ENCODE results near the gene ZNF444.

DNA sequence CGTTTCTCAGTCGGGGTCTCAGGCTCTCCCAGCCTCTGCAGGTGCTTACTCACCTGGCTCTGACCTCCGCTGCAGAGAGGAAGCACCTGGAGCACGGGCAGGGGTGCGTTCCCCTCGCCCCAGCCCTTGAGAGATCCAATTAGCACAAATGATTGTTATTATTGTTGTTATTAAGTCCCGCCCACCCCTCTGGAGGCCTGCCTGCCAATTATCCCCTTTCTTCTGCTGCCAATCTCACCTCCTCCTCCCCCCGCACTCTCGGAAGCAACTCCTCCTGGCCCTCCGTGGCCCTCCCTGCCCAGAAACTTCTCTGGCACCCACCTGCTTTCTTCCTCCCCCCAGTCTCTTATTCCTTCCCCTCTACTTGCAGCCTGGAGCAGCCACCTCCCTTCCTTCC lies 28.8 kb upstream of the ZNF444 start:
- TF ChIP-seq, protein P1, sequence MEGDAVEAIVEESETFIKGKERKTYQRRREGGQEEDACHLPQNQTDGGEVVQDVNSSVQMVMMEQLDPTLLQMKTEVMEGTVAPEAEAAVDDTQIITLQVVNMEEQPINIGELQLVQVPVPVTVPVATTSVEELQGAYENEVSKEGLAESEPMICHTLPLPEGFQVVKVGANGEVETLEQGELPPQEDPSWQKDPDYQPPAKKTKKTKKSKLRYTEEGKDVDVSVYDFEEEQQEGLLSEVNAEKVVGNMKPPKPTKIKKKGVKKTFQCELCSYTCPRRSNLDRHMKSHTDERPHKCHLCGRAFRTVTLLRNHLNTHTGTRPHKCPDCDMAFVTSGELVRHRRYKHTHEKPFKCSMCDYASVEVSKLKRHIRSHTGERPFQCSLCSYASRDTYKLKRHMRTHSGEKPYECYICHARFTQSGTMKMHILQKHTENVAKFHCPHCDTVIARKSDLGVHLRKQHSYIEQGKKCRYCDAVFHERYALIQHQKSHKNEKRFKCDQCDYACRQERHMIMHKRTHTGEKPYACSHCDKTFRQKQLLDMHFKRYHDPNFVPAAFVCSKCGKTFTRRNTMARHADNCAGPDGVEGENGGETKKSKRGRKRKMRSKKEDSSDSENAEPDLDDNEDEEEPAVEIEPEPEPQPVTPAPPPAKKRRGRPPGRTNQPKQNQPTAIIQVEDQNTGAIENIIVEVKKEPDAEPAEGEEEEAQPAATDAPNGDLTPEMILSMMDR (IDR thresholded peaks at IDR 0.05; ENCODE audit: low read depth, low read length, missing input control): no peak
- TF ChIP-seq TAF1 (conservative IDR thresholded peaks at IDR 0.05): no peak
- no peak for TF ChIP-seq SP1 (IDR thresholded peaks at IDR 0.05)
- TF ChIP-seq JUND (IDR thresholded peaks at IDR 0.05): no peak
